DLD1 (cell line): ENCODE measurements around the gene CA11.

Experiments
- in situ Hi-C: cut with HindIII; loops from 2 replicates; pipeline ENCODE4 v1.10.0; 2017; ENCODE audit warnings: low sequenced_read_pairs

CA11 gene

DNA sequence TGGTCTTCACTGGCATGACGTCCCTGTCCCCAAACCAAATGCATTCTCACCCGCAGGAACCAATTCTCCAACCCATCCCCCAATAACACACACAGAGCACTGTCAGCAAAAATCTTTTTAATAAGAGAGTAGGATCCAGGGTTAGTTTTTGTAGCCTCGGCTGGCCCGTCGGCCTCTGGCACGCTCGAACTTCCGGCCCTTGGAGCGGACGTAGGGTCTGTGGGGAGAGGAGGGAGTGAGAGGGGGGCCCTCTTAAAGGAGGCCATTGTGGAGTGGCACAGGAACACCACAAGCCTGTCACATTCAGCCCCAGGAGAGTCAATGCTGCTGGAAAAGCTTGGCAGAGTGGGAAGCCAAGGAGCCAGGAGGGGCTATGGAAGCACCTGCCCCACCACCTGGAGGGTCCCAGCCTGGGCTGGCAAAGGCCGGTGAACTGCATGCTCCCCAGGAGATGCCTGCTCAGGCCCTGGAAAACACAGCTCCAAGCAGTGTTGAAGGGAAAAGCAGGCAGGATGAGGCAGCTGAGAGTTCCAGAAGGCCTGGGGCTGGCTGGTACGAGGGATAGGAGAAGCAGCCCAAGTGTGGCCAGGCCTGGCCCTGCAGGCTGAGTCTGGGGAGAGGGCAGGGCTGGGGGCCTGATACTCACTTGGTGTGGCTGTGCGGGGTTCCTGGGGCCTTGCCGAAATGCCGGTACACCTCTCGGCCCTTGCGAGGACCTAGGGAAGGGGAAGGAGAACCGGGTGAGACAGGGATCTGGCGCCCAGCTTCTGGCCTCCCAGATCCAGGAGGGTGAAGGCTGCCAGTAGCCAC is 30.6 kb downstream of the CA11 start:
- in situ Hi-C loops = no loop called here

DNA sequence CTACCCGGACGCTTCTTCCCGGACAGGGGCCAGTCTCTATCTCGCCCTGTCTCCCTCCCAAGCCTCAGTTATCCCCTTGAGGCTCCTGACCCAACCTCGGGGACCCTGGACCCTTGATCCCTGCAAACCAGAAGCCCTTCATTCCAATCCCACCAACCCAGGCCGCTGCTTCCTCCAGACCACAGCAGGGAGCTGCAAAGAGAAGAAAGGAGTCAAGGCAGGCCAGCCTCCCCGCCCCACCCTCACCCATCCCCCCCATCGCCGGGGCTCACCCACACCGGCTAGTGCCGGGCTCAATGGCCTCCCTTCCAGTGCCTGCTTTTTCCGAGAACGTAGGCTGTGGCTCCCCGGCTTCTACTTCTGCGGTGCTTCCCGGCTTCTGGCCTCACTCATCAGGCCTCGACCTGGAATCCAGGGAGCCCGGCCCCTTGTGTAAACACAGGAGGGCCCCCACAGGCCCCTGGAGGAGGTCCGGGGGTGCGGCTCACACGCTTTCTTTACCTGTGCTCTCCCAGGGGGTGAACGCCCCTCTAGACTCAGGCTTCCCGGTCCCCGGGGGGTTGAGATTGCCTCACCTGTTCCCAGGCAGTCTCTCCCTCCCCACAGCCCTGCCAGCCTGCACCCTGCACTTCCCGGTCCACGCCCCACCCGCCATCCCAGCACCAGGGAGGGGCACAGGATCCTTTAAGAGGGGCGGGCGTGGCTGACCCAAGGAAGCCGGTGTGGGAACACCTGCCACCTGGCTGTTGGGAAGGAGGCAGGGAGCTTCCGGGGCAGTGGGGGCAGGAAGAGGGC is 31.4 kb downstream of the CA11 start, which contains the start of gene FAM83E:
FAM83E (minus strand) TSS at position 641 of the 795 bp plus-strand sequence. CDS start 1,704 bp downstream, outside the sequence.
- in situ Hi-C loops = no loop called here

DNA sequence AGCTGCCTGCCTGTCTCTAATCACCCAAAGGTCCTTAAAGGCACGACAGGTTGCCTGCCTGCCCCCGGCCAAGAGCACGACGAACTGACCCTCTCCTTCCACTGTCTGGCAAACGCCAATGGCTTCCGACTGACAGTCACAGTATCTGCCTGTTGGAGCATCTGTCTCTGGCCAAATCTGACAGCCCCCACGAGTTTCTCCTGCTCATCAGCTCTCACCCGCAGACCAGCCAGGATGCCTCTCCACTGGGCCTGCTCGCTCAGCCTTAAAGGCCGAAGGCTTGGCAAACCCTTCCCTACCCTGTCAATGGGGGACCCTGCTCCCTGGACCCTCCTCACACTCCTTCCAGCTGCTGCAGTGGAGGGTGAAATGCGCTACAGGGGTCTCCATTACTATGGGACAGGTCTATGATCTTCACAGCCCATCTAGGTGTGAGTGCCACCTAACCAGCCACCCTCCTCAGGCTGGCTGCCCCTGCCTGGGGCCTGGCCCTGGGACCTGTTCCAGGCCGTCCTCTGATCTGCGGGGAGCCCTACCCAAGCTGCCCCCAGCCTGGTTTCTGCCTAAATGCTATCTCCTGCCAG is 32.0 kb downstream of the CA11 start:
- in situ Hi-C loops = no loop called here

GRCh38 chr19:48613024-48613851 is 32.7 kb downstream of the CA11 start:
- in situ Hi-C loops = no loop called here

GRCh38 chr19:48611872-48612271 is 34.1 kb downstream of the CA11 start:
- in situ Hi-C loops = no loop called here

- in situ Hi-C loops = no loop called here
Observed at GRCh38 chr19:48609571-48610108, 36.3 kb downstream of the CA11 start.

DNA sequence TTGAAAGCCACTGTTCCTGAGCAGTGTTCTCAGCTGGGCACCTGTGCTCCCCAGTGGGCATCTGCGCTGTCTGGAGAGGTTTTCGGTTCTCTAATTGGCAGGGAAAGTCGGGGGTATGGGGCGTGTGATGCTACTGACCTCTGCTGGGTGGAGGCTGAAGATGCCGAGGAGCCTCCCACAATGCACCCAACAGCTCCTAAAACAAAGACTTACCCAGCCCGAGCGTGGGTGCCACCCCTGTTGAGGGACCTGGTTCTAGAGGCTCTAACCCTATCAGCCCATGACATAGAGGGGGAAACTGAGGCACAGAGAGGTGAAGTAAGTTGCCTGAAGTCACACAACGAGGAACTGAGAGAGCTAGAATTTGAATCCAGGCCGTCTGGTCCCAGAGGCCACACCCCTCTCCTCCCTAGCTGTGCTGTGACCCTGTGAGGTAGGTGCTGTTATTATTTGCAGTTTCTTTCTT is 37.2 kb downstream of the CA11 start:
- in situ Hi-C loops = no loop called here

DNA sequence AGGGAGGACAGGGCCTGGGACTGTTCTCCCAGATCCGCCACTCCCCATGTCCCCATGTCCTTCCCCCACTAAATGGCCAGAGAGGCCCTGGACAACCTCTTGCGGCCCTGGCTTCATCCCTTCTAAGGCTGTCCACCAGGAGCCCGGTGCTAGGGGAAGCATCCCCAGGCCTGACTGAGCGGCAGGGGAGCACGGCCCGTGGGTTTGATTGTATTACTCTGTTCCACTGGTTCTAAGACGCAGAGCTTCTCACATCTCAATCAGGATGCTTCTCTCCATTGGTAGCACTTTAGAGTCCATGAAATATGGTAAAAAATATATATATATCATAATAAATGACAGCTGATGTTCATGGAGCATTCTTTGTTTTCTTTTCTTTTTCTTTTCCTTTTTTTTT is 38.6 kb downstream of the CA11 start:
- in situ Hi-C loops = no loop called here

DNA sequence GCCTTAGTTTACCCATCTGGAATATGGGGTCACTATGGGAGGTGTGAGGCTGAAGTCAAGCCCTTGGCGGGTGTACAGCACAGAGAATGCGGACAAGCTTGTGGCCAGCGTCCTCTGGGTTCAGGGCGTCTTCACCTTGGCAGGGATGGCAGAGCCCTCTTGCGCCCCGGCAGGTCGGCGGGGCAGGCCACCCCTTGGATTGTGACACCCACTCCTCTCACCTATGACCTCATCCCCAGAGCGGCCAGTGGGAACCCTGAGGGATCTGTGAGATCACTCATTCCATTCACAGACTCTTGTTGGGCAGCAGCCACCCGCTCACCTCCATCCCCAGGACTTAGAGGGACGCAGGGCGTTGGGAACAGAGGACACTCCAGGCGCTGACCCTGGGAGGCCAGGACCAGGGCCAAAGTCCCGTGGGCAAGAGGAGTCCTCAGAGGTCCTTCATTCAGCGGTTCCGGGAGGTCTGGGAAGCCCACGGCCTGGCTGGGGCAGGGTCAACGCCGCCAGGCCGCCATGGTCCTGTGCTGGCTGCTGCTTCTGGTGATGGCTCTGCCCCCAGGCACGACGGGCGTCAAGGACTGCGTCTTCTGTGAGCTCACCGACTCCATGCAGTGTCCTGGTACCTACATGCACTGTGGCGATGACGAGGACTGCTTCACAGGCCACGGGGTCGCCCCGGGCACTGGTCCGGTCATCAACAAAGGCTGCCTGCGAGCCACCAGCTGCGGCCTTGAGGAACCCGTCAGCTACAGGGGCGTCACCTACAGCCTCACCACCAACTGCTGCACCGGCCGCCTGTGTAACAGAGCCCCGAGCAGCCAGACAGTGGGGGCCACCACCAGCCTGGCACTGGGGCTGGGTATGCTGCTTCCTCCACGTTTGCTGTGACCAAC is 39.3 kb downstream of the CA11 start, which contains the start of gene SPACA4:
SPACA4 (plus strand) TSS at position 280 of the 896 bp plus-strand sequence; CDS start at position 517, 237 bp downstream.
- in situ Hi-C loops = no loop called here

- in situ Hi-C loops = no loop called here
Observed at GRCh38 chr19:48603850-48604249, 42.1 kb downstream of the CA11 start.

DNA sequence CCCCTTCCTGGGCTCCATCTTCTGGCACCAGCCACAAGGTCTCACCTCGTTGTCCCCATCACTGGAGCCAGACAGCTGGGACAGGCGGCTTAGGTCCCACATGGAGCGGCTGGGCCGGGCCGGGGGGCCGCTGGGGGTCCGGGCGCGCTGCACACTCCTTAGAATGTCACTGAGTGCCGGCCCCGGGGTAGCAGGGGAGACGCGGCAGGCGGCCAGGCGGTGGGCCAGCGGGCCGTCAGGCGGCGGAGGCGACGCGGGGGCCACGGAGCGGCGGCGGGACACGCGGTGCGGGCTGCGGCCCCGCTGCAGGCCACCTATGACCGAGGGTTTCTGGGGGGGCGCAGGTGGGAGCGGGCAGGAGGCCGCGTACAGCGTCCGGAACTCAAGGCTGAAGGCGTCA is 42.5 kb downstream of the CA11 start:
- in situ Hi-C loops = no loop called here

DNA sequence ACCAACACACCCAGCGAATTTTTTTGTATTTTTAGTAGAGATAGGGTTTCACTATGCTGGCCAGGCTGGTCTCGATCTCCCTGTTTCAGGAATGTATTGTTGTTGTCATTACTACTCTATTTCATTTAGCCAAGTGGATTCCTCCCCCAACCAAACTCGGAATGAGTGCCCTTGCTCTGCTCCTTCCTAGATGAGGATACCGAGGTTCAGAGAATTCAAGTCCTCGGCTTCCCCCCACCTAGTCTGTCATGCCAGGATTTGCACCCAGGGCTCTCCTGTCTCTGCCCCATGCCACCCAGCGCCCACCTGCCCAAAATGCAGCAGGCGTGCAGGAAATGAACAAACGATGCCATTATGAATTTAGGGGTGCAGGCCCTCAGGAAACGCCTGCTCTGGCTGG is 43.0 kb downstream of the CA11 start:
- in situ Hi-C loops = no loop called here

DNA sequence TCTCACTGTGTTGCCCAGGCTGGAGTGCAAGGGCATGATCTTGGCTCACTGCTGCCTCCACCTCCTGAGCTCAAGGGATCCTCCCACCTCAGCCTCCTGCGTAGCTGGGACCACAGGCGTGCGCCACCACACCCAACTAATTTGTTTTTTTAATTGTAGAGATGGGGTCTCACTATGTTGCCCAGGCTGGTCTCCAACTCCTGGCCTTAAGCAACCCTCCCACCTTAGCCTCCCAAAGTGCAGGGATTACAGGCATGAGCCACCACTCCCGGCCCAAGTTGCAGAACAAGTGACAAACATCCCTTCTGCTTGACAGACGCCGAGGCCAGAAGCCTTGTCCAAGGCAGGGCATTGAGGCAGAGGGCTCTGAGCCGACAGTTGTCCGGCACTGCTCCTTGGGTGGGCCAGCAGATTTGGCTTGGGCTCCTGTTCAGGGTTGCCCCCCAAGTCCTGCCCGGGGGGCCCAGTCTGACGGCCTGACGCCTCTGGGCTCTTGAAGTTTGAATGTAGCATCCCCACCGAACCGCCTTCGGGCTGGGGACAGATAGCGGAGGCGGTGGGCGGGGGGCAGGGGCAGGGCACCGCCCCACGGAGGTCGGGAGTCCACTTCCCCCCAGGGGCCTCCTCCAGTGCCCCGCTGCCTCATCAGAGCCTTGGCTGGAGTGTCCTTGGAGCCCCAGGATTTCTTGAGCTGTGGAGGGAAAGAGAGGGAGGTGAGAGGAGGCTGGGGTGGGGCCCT is 45.1 kb downstream of the CA11 start:
- in situ Hi-C loops = no loop called here

DNA sequence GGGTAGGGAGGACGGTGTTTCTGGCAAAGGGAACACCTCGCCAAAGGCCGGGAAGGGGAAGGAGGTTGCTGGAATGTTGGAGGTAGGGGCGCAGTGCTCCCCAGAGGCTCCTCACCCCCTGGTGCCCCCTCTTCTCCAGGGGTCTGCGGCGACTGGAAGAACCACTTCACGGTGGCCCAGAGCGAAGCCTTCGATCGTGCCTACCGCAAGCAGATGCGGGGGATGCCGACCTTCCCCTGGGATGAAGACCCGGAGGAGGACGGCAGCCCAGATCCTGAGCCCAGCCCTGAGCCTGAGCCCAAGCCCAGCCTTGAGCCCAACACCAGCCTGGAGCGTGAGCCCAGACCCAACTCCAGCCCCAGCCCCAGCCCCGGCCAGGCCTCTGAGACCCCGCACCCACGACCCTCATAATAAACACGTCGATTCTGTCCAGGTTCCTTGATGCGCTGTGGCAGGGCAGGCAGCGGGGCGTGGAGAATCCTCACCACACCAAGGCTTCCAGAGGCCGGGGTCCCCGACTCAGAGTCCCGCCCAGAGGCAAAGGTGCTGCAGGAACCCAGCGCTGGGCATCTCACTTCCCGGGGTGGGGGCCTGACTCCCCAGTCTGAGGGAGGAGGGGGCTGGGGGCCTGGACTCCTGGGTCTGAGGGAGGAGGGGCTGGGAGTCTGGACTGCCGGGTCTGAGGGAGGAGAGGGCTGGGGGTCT is 46.8 kb downstream of the CA11 start:
- in situ Hi-C loops = no loop called here

DNA sequence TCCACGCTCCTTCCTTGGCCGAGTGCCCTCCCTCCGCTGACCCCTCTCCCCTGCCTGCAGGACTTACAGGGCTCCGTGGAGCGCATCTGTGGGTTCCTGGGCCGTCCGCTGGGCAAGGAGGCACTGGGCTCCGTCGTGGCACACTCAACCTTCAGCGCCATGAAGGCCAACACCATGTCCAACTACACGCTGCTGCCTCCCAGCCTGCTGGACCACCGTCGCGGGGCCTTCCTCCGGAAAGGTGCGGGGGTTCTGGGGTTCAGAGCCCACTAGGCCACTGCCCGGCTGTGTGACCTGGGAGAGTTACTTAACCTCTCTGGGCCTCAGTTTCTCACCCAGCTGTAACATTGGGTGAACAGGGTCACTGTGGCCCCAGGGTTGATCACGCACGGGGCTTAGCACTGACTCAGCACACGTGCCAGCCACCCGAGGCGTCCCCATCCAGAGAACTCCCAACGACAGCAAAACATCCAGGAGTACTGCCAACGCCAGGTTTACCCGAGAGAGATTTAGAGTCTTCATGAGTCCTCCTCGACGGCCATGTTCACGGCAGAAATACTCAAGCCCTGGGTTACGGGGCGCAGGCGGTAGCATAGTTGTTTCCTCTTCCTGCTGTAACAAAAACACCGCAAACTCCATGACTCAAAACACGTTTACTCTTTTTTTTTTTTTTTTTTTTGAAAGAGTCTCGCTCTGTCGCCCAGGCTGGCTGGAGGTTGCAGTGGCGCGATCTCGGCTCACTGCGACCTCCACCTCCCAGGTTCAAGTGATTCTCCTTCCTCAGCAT is 49.1 kb downstream of the CA11 start:
- in situ Hi-C loops = no loop called here

DNA sequence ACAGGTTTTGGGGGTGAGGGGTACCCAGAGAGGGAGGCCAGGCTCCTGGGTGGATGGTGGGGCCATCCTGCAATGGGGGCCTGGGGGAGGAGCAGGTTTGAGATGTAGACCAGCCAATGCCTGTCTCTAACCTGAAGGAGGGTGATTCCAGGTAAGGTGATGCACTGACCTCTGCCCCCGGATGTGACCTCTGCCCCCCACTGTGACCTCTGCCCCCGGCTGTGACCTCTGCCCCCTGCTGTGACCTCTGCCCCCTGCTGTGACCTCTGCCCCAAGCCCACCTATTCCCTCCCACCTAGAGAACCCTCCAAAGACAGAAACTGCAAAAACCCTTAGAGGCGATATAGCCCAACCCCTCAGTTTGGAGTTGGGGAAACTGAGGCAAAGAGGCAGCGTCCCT is 49.8 kb downstream of the CA11 start:
- in situ Hi-C loops = no loop called here

DNA sequence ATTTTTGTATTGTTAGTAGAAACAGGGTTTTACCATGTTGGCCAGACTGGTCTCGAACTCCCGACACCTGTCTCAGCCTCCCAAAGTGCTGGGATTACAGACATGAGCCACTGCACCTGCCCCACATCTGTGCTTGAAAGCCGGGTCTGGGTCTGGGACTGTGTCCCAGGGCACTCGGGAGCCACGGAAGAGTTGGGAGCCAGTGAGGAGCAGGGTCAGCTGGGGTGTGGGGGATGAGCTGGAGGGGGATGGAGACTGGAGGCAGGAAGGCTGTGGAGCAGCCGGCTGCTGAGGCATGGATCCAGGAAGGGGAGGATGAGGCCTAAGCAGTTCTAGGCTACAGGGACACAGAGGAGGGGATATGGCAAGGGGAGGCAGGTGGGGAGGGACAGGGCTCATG is 50.2 kb downstream of the CA11 start:
- in situ Hi-C loops = no loop called here
